NCI-H510A (cell line): ENCODE data around the gene DNAJC8.

ENCODE experiments used
- DNase-seq: peaks from one replicate; lab custom pipeline; 2025; lab: John Stamatoyannopoulos, UW

The DNAJC8 gene

DNA sequence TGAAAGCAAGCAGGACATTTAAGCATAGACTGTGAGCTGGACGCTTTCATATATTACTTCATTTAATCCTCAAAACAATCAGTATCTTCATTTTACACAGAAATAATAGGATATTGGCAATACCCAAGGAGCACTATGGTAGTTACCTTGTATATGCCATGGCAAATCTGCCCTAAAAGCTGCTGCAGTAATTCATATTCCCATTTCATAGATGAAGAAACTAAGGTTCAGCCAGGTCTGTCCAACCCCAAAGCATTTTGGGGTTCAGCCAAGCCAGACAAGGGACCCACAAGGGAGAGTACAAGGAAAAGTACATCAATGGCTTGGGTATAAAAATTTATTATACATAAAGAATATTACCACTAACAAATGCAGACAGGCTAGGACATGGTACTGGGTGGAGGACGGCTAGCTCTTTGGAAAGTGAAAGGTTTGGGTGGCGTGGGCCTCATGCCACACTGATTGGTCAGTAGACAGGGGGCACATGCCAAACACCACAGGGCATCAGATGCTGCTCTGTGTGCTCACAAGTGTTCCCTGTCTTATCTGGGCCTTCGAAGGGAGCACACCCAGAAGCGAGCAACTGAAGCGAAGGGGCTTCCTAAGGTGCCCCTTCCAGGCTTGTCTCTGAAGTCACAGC is 32.5 kb downstream of the DNAJC8 start:
- no peak for DNase-seq

DNA sequence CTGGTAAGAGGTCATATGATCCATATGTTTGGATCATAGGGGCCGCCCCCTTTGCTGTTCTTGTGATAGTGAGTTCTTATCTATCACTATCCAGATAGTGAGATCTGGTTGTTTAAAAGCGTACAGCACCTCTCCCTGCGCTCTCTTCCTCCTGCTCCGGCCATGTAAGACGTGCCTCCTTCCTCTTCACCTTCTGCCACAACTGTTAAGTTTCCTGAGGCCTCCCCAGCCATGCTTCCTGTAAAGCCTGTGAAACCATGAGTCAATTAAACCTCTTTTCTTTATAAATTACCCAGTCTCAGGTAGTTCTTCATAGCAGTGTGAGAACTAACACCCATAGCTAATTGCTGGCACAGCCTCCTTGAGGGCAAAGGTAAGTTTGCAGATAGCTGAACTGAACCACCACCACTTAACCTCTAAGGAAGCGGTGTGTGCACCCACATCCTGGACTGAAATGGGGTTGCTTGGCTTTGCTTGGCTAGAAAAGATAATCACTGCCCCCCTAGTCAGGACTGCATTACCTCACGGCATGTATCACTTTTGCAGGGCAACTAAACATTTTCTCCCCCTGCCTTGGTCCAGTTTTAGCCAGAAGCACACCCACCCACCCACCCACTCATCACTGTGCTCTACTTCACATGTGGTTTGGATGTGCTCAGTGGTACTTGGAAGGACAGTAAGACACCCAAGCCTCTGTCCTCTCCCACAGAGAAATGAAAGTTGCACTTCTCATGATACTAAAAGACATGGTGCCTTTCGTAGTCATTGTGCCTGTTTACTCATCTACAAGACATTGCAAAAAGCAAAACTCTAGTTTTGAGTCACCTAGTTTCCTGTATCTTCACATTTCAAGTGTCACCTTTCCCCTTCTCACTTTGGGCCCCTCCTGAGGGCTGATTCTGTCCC is 33.2 kb downstream of the DNAJC8 start:
- DNase-seq: no peak

DNA sequence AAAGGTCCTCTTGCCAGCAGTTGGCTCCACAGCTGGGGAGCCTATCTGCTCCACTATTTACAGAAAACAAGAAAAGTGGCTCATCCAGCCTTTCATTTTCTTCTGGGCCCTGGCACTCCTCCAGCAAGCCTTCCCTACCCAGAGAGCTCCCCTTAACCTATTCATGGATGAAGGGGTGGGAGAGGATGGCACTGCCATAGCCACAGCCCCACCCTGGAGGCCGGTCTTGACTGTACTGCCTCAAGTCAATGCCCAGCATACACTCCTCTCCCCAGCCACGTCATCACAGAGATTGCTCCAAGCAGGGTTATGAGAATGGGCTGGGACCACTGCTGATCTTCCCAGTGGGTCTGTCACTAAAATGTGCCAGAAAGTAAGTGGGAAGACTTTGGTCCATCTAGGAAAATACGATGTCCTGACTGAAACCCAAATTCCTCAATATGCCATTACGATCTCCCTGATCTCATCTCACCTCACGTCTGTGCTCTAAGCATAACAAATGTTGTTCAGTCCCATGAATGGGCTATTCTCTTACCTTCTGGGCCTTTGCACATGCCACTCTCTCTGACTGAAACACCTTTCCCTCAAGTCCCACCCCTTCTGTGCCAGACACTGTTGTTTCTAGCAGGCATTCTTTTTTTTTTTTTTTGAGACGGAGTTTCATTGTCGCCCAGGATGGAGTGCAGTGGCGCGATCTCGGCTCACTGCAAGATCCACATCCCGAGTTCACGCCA is 35.0 kb downstream of the DNAJC8 start:
- no peak for DNase-seq

DNA sequence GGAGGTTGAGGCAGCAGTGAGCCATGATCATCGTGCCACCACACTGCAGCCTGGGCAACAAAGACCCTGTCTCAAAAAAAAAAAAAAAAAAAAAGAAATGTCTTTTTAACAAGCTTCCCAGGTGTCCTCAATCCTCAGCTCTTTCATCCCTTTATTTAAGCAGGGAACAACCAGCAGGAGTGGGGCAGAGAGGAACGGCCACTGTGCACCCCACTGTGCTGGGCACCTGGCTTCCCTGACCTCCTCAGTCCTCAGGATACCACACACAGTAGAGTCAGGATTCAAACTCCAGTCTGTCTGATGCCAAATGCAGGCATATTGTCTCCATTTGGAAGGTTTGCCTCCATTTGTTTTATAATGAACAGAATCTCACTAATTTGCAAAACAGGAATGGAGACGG is 36.5 kb downstream of the DNAJC8 start:
- no peak for DNase-seq

DNA sequence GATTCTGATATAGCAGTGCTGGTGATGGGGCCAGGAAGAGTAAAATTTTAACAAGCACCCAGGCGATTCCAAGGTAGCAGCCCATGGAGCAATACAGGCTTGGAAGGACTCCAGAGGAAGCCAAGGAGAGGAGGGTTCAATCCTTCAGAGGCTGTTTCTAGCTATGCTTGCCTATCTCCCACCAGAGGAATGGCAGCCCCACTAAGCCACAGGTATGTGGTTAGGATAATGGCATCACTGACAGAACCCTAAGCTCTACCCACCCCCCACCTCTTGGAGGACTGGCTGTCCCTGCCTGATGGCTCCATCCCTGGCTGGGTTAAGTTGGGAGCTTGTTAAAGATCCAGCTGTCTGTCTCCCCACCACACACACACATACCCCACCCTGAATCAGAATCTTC is 37.0 kb downstream of the DNAJC8 start:
- no peak for DNase-seq

DNA sequence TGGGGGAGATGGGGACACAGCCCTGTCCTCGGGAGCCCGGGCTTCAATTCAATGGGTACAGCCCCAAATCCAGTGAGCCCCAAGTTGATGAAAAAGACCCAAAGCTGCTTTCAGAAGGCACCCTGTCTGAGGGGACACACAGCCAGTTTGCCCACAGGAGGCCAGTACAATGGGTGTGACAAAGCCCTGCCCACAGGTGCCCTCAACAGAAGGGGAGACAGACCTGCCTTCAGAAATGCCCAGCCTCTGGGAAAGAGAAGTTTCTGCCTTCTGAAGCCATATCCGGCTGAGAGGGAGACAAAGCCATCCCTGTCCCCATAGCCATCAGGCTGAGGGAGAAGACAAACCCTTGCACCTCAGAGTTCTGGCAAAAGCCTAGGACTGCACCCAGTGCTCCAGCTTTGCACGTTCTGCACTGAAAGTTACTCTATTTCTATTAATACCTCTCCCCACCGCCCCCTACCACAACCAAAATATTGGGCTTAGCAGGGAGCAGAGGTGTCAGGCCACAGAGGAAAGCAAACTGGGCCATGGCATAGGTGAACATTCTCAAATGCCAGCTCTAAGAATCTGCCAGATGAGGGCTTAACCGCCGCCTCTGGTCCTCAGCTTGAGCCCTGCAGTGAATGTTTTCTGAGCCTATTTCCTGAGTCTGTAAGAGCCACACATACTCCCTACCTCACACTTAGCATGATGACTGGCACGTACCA is 38.3 kb downstream of the DNAJC8 start:
- DNase-seq: no peak

DNA sequence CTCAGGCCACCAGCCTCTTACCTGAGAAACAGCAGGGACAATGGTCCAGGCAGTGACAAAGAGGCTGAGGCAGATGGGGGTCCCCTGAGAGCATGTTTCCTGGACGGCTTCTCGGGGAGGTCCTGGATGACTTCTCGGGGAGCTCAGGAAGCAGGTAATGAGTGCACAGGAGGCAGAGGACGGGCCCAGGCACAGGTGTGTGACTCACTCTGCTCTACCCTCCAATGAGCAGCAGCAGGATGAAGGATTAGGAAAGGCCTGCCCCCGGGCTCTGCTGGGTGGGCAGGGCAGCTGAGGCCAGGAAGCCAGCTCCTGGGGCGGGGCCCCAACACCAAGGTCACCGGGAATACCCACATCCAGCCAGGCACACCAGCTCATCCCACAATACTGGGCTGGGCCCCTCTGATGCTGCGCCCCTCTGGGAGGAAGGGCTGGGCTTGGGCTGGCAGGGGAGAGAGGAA is 39.1 kb downstream of the DNAJC8 start:
- no peak for DNase-seq

DNA sequence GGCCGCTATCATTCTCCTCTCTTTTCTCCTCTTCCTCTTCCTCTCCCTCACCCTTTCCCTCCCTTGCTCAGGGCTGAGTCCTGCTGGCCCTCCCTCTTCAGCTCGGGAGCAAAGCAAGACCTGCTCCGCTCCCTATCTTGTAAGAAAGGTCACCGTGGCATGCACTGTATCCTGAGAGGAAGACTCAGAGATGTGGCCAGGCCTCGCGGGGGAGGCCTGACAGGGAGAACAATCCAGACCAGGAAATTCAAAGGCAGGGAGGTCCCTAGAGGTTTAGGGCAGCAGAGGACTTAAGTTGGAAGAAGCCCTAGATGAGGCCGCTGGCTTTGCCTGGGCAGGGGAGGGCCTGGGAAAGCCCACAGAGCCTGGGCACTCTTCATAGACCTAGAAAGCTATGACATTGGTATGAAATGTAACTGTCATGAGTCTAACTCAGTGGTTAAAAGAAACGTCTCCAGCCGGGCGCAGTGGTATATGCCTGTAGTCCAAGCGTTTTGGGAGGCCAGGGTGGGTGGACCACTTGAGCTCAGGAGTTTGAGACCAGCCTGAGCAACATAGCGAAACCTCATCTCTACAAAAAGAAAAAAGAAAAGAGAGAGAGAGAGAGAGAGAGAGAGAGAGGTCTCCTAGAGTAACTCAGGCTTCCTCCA is 41.7 kb downstream of the DNAJC8 start:
- DNase-seq: no peak

DNA sequence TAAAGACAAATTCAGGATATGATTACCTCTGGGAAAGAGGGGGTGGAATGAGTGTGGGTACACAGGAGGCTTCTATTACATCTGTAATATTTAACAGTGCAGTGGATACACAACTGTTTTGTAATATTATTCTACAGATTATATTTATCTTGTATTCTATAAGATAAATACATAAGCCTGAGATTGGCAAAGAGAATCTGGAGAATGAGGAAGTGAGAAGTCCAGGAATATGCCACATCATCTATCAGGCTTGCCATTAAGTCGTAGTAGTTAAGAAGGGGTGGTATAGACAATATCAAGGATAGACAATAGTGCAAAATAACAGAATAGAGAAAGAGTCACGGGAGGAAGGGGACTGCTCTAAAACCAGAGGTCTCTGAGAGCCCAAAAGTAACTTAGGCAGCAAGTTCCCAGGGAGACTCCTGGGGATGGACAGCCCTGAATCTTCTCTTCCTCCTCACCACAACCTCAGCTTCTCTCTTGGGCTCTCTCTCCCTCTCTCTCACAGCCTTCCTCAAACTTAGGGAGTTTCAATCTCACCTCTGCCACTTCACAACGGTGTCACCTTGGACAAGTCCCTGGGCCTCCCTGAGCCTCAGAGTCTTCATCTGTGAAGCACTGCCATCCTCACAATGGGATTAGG is 42.4 kb downstream of the DNAJC8 start:
- DNase-seq: no peak

DNA sequence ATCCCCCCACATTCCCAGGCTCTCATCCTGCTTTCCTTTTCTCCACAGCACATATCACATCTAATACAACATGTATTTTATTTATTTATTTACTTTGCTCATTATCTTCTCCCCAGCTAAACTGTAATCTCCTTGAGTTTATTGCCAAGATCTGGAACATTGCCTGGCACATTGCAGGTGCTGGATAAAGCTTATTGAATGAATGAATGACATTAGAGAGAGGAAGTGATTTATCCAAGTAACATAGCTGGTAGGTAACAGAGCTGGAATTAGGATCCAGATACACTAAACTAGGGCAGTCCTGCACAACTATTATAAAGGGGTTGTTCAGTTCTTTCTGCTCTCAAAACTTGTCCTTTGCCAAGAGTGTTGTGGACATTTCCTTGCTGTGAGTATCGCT is 47.8 kb downstream of the DNAJC8 start:
- DNase-seq: no peak

DNA sequence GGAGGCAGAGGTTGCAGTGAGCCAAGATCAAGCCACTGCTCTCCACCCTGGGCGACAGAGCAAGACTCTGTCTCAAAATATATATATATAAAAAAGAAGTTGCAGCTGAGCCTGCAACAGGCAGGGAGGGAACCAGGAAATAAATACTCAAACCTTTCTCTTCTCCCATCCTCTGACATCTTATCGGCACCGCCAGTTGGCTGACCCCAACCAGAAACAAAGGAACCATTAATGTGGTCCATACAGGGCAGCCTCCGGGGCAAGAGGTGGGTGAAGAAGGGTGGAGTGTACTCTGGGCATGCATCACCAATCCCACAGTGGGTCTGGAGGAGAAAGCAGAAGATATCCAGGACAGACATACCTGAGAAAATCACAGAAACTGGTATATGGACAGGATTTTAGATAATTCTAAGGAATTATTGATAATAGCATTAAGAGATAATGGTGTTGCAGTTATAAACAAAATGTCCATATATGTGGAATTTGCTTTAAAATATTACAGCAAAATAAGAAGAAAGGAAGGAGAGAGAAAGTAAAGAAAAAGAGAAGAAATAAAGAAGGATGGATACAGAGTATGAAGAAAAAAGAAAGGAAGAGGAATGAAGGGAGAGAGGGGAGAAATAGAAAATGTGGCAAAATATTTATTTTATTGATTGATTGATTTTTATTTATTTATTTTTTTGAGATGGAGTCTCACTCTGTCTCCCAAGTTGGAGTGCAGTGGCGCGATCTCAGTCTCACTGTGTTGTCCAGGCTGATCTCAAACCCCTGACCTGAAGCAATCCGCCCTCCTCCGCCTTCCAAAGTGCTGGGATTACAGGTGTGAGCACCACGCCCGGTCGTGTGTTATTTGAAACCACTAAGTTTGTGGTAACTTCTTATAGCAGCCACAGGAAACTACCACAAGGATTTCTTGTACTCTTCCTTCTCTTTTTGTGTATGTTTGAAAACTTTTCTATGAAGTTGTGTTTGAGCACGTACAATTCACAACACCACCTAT is 52.2 kb downstream of the DNAJC8 start:
- DNase-seq: no peak

DNA sequence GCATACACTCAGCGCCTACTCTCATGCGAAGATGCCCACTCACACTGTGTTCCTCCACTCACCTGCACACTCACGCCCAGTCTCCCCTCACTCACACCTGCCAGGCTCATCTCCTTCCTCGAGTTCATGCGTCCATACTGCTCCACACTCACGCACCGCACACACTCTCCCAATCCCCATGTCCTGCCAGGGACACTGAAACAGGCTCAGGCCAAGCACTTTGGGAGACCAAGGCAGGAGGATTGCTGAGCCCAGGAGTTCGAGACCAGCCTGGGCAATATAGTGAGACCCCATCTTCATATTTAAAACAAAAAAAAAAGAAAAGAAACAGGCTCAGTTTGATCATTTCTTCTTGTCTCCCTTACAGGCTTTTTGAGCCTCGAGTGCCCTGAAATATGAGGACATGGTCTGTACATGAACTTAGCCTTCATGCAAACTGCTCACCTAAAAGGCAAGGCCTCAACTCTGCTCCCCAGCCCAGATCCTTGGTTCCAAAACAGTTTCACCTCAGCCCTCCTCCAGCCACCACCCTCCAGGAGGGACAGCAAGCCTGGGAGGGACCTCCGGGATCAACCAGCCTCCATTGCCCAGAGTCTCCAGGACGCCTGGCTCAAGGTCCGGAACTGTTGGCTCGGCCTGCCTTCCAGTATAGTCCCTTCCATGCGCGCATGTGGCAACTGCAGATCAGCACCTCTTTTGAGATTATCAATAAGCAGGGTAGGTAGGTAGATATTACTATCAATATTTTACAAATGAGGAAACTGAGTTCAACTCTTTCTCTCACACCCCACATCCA is 53.9 kb downstream of the DNAJC8 start:
- DNase-seq: no peak

DNA sequence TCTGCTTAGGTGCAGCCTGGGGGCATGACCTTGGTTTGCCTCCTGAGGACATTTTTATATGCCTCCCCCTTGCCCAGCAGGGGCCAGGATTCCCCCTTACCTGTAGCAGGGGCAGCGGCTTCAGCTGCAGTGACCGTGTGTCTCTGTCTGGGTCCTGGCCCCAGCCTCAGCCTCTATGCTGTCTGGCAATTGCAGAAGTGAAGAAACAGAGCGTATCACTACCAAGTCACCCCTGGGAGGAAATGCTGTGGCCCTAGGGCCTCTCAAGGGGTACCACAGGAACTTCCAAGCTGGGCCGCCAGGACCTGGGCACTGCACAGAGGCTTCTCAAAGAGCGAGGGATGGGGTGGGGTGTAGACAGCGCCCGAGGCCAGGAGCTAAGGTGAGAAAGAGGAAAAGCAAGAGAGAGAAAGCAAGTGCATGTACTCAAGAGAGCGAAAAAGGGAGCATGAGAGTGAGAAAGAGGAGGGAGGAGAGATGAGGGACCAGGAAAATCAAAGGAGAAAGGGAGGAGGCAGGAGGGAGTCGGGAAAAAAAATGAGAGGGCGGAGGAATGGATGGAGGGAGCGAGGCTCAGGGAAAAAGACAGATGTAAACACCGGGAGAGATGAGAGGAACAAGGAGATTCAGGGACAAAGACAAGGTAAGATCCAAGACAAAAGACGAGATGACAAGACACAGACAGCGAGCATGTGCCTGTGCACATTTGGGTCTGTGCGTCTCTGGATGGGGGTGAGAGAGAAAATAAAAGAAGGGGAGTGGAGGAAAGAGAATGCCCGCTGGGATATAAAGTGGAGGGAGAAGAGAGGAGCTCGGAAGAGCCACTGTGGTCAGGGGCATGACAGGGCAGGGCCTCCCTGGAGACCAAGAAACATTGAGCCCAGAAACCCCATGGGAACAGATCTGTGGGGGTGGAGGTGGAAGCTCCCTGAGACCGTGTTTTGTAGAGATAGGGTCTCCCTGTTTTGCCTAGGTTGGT is 56.0 kb downstream of the DNAJC8 start, which contains the start of gene PTAFR:
PTAFR (minus strand) TSS at position 199 of the 979 bp plus-strand sequence. CDS start 25,669 bp downstream, outside the sequence.
- DNase-seq: no peak

DNA sequence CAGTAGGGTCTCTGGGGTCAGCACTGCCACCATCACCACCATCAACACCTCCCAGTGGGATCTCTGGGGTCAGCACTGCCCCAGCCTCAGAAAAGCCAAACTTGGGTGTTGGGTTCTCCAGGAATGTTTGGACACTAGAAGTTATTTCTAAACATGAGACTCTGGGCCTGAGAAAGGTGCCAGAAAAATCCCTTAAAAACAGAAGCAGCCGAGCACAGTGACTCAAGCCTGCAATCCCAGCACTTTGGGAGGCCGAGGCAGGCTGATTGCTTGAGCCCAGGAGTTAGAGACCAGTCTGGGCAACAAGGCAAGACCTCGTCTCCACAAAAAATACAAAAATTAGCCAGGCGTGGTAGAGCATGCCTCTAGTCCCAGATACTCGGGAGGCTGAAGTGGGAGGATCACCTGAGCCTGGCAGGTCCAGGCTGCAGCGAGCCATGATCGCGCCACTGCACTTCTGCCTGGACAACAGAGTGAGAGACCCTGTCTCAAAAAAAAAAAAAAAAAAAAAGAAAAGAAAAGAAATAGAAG is 56.8 kb downstream of the DNAJC8 start:
- no peak for DNase-seq

DNA sequence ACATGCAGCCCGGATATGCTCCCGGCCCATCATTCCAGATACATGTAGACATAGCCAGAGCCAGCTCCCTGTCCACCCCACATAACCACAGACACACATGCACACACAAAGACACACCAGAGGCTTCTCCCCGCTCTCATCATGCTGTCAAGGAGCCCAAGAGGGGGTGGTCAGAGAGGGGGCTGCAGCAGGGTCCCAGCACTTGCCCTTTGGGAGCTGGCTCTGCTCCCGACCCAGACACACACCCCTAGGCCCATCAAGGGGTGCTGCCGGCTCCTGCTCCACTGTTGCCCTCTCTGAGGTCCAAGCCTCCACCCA is 58.9 kb downstream of the DNAJC8 start:
- no peak for DNase-seq

DNA sequence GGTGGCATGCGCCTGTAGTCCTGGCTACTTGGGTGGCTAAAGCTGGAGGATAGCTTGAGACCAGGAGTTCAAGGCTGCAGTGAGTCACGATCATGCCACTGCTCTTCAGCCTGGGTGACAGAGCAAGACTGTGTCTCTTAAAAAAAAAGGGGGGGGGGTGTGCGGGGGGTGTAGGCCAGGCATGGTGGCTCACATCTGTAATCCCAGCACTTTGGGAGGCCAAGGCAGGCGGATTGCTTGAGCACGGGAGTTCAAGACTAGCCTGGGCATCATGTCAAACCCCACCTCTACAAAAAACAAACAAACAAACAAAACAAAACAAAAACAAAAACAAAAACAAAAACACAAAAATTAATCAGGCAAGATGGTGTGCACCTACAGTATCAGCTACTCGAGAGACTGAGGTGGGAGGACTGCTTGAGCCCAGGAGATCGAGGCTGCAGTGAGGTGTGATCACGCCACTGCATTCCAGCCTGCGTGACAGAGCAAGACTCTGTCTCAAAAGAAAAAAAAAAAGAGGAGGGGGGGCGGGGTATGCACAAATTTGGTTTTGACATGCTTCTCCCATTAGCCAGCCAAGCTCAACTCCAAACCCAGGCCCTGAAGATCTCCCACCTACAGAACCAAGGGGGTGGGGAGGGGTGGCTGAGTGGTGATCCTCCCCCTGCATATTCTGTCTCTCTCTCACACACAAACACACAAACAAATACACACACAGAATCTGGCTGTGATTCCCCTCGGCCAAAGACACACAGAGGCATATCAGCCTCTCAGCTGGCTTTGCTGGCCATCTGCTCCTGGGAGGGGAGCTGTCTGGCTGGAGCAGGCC is 59.5 kb downstream of the DNAJC8 start:
- DNase-seq: no peak

DNA sequence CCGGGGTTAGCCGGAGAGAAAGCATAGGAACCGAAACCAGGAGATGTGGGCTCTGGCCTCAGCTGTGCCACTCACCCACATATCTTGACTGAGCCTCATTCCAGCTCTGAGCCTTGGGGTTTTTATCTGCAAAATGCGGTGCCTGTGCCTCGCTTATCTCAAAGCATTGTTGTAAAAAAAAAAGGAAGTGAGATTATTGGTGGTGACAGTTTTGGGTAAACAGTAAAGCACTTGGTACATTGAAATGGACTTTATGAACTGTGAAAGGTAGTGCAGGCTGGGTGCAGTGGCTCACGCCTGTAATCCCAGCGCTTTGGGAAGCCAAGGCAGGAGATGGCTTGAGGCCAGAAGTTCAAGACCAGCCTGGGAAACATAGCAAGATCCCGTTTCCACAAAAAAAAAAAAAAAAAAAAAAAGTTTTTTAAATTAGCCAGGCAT is 60.1 kb downstream of the DNAJC8 start:
- no peak for DNase-seq
